ENCODE data around the gene UBE3B.

DNA sequence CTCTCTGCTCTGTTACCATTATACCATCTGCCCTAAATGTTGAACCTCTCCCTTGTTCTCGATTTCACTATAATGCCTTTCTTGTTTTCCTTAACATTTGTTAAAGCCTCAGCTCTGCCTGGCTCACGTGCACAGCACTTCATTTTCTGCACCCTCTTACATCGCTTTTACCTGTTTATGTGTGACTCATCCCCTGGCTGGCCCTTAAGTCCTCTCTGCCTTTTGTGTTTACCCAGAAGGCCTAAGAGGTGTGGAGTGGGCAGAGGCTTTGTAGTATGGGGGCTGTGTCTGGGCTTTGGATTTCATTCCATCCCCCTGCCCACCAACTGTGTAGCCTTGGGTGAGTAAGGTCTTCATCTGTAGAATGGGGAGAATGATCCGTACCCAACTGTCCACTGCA, 36.5 kb downstream of the UBE3B start:
- TF ChIP-seq, protein P1, sequence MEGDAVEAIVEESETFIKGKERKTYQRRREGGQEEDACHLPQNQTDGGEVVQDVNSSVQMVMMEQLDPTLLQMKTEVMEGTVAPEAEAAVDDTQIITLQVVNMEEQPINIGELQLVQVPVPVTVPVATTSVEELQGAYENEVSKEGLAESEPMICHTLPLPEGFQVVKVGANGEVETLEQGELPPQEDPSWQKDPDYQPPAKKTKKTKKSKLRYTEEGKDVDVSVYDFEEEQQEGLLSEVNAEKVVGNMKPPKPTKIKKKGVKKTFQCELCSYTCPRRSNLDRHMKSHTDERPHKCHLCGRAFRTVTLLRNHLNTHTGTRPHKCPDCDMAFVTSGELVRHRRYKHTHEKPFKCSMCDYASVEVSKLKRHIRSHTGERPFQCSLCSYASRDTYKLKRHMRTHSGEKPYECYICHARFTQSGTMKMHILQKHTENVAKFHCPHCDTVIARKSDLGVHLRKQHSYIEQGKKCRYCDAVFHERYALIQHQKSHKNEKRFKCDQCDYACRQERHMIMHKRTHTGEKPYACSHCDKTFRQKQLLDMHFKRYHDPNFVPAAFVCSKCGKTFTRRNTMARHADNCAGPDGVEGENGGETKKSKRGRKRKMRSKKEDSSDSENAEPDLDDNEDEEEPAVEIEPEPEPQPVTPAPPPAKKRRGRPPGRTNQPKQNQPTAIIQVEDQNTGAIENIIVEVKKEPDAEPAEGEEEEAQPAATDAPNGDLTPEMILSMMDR (IDR thresholded peaks at IDR 0.05; ENCODE audit: poor library complexity): no peak
- no peak for TF ChIP-seq EZH2 (IDR thresholded peaks at IDR 0.05; ENCODE audit: borderline replicate concordance)

Data from hepatocyte (in vitro differentiated cells).